Peyer's patch (tissue), 4 donors: ENCODE data around the gene ELP4. TPM values are rescaled to one million over a fixed set of nuclear protein-coding genes. Genes with fewer than 3 reads are reported as not detected.

ENCODE experiments used
- DNase-seq, 3 donors: peaks; one replicate each; pipeline ENCODE4 v3.0.0-alpha.2; 2017 to 2019
- H3K27ac ChIP-seq, 4 donors: fragments of 200-600 bp; sonication (generic); one replicate each; pipeline ENCODE4 v1.5.1; 2016 to 2019
- H3K27me3 ChIP-seq, 2 donors: fragments of 200-600 bp; sonication (generic); one replicate each; pipeline ENCODE4 v1.5.1; 2019
- H3K36me3 ChIP-seq, 3 donors: fragments of 200-600 bp; sonication (generic); one replicate each; pipeline ENCODE4 v1.5.1; 2016 to 2019
- H3K4me1 ChIP-seq, 4 donors: fragments of 200-600 bp; sonication (generic); one replicate each; pipeline ENCODE4 v1.5.1; 2016 to 2019
- H3K4me3 ChIP-seq, 4 donors: fragments of 200-600 bp; sonication (generic); 1 replicate in 3 of 4; 2 replicates in 1 of 4; pipeline ENCODE4 v1.5.1; 2016 to 2019; ENCODE audit warnings: mild to moderate bottlenecking in 1 of 4
- H3K9me3 ChIP-seq, 4 donors: fragments of 200-600 bp; sonication (generic); one replicate each; pipeline ENCODE4 v1.5.1; 2016 to 2019; ENCODE audit warnings: mild to moderate bottlenecking in 1 of 4
- CTCF ChIP-seq, 6 experiments: fragments of 450-650 bp in 4 of 6; fragments of 200-600 bp in 2 of 6; sonication (generic) in 1 of 6; IDR thresholded peaks; one replicate each; pipeline ENCODE4 v1.5.1; 2017 to 2019; ENCODE audit warnings: antibody characterized with exemption in 6 of 6, mild to moderate bottlenecking in 3 of 6, moderate library complexity in 1 of 6
- POLR2A ChIP-seq, 2 donors: fragments of 450-650 bp; IDR thresholded peaks; one replicate each; pipeline ENCODE4 v1.5.1; 2017; ENCODE audit warnings: antibody characterized with exemption in 2 of 2, mild to moderate bottlenecking in 2 of 2, moderate library complexity in 2 of 2
- total RNA-seq, 4 donors: library from RNA; depleted of rRNA; stranded (reverse); fragments of >200 nt; gene quantifications; one replicate each; pipeline ENCODE4 v1.1.0, GENCODE V29; 2016

The ELP4 gene
- total RNA-seq, 4 donors from 2014 or later: 13.3 to 33.0 (median 21.3) TPM

GRCh38 chr11:31764261-31764660, 254.7 kb downstream of the ELP4 start:
- Histone ChIP-seq H3K27me3 (no peaks in the 10 kb centered on the region), H3K36me3 (no peaks in the 10 kb centered on the region)
- no peak for TF ChIP-seq POLR2A (IDR thresholded peaks at IDR 0.05)
- TF ChIP-seq CTCF (IDR thresholded peaks at IDR 0.05): no peak

GRCh38 chr11:31764766-31765165, 255.2 kb downstream of the ELP4 start:
- Histone ChIP-seq H3K9me3 (no peaks in the 10 kb centered on the region), H3K27me3 (no peaks in the 10 kb centered on the region), H3K27ac (no peak overlapping the region), H3K36me3 (no peaks in the 10 kb centered on the region), H3K4me3 (no peak overlapping the region), H3K4me1 (no peaks in the 10 kb centered on the region)
- no peak for DNase-seq
- no peak for TF ChIP-seq CTCF (IDR thresholded peaks at IDR 0.05)
- no peak for TF ChIP-seq POLR2A (IDR thresholded peaks at IDR 0.05)

More at GRCh38 chr11:31764261-31764660, 254.7 kb downstream of the ELP4 start:
- H3K9me3 ChIP-seq: no peaks in the 10 kb centered on the region
- H3K4me3 ChIP-seq: no peak overlapping the region
- no peak overlapping the region for H3K27ac ChIP-seq
- DNase-seq: no peak
- H3K4me1 ChIP-seq: no peaks in the 10 kb centered on the region

GRCh38 chr11:31767066-31767465, 257.5 kb downstream of the ELP4 start:
- Histone ChIP-seq H3K27ac (no peak overlapping the region), H3K36me3 (no peaks in the 10 kb centered on the region), H3K27me3 (no peaks in the 10 kb centered on the region), H3K9me3 (no peaks in the 10 kb centered on the region), H3K4me3 (no peak overlapping the region), H3K4me1 (no peaks in the 10 kb centered on the region)
- TF ChIP-seq POLR2A (IDR thresholded peaks at IDR 0.05): no peak
- no peak for TF ChIP-seq CTCF (IDR thresholded peaks at IDR 0.05)
- no peak for DNase-seq

GRCh38 chr11:31767685-31768084, 258.1 kb downstream of the ELP4 start:
- TF ChIP-seq POLR2A (IDR thresholded peaks at IDR 0.05): no peak
- TF ChIP-seq CTCF (IDR thresholded peaks at IDR 0.05): no peak
- no peaks in the 10 kb centered on the region for H3K36me3 ChIP-seq
- no peak overlapping the region for H3K4me3 ChIP-seq
- H3K9me3 ChIP-seq: no peaks in the 10 kb centered on the region
- no peak overlapping the region for H3K27ac ChIP-seq
- no peaks in the 10 kb centered on the region for H3K27me3 ChIP-seq
- DNase-seq: no peak
- H3K4me1 ChIP-seq: no peaks in the 10 kb centered on the region

- Histone ChIP-seq H3K4me3 (no peak overlapping the region), H3K36me3 (no peaks in the 10 kb centered on the region), H3K9me3 (no peaks in the 10 kb centered on the region), H3K4me1 (no peaks in the 10 kb centered on the region), H3K27me3 (no peaks in the 10 kb centered on the region), H3K27ac (no peak overlapping the region)
- DNase-seq: no peak
- TF ChIP-seq CTCF (IDR thresholded peaks at IDR 0.05) (no peak), POLR2A (IDR thresholded peaks at IDR 0.05) (no peak)
Observed at GRCh38 chr11:31768749-31769640, 259.4 kb downstream of the ELP4 start.
